ENCODE data around the gene PDLIM5. TPM values are rescaled to one million over a fixed set of nuclear protein-coding genes. Genes with fewer than 3 reads are reported as not detected.

Gene PDLIM5
- total RNA-seq, 1 donor from 2014 or later = 24.2 TPM

DNA sequence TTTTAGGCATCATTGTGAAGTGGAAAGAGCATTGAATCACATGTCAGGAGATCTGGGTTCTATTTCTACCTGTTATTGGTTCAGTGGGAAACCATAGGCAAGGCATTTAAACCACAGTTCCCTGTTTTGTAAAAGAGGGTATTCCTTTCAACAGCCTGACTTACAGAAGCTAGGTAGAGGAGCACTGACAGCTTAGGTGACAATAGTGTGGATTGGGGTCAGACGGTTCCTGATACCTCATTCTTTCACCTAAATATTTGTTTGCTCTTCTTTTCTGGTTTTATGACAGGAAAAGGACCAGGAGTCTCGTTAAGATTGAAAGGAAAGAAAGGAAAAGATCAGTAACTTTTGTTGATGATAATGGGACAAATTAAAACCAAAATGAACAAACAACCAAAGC lies 15.9 kb upstream of the PDLIM5 start:
- Mint-ChIP-seq H3K36me3 (ENCODE audit: low read depth) (no peaks in the 10 kb centered on the region), H3K9me3 (no peaks in the 10 kb centered on the region), H3K27ac (no peak overlapping the region), H3K27me3 (ENCODE audit: low read depth) (peaks cover 10% of the 10 kb centered on the region), H3K4me3 (ENCODE audit: low read depth) (no peak overlapping the region), H3K4me1 (ENCODE audit: low read depth) (peaks cover 4% of the 10 kb centered on the region)
- intact Hi-C loops (cut with micrococcal nuclease) = no loop called here
- no peak for DNase-seq (ENCODE audit: low spot score)

DNA sequence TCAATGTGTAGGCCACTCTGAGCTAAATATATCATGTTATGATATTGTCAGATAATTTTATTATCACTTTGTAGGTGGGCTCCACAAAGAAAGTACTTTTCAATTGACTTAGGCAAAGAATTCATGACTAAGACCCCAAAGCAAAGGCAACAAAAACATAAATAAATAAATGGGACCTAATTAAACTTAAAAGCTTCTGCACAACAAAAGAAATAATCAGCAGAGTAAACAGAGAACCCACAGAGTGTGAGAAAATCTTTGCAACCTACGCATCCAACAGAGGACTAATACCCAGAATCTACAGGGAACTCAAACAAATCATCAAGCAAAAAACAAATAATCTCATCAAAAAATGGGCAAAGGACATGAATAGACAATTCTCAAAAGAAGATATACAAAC lies 15.2 kb upstream of the PDLIM5 start:
- no peak for DNase-seq (ENCODE audit: low spot score)
- Mint-ChIP-seq H3K4me3 (ENCODE audit: low read depth) (no peak overlapping the region), H3K4me1 (ENCODE audit: low read depth) (peaks cover 4% of the 10 kb centered on the region), H3K27ac (no peak overlapping the region), H3K36me3 (ENCODE audit: low read depth) (no peaks in the 10 kb centered on the region), H3K9me3 (no peaks in the 10 kb centered on the region), H3K27me3 (ENCODE audit: low read depth) (peaks cover 10% of the 10 kb centered on the region)
- intact Hi-C loops (cut with micrococcal nuclease) = no loop called here

DNA sequence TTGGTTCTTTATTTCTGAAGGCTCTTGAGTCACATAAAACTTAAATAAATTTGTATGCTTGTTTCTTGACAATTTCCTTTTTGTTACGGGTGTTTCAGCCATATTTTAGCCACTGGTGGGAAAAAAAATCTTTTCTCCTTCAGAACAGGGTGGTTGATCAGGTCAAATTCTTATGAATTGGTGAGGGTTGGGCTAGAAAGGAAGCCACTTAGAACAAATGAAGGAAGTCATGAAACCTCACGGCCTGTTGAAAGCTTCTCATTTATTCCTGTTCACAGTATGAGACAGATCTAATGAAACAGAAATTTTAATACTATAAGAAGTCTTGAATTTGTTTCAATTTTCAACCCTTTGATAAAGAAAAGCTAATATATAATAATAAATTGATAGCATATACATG lies 12.1 kb upstream of the PDLIM5 start:
- Mint-ChIP-seq H3K9me3 (no peaks in the 10 kb centered on the region), H3K36me3 (ENCODE audit: low read depth) (no peaks in the 10 kb centered on the region), H3K27me3 (ENCODE audit: low read depth) (peaks cover 5% of the 10 kb centered on the region), H3K27ac (no peak overlapping the region), H3K4me1 (ENCODE audit: low read depth) (peaks cover 4% of the 10 kb centered on the region), H3K4me3 (ENCODE audit: low read depth) (no peak overlapping the region)
- no peak for DNase-seq (ENCODE audit: low spot score)
- intact Hi-C loops (cut with micrococcal nuclease) = no loop called here

DNA sequence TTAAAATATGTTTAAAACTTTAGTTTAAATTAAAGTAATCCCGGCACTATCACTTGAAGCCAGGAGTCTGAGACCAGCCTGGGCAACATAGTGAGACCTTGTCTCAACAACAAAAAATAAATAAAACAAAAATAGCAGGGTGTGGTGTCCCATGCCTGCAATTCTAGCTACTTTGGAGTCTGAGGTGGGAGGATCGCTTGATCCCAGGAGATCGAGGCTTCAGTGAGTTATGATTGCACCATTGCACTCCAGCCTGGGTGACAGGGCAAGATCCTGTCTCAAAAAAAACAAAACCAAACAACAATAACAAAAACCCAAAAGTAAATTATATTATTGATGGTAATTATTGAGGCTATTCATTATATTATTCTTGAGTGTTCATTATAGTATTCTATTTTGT lies 9.9 kb upstream of the PDLIM5 start:
- no peak overlapping the region for H3K4me3 Mint-ChIP-seq (ENCODE audit: low read depth)
- H3K27ac Mint-ChIP-seq = no peak overlapping the region
- no peak for DNase-seq (ENCODE audit: low spot score)
- H3K9me3 Mint-ChIP-seq = no peaks in the 10 kb centered on the region
- H3K4me1 Mint-ChIP-seq (ENCODE audit: low read depth) = peaks cover 4% of the 10 kb centered on the region
- H3K36me3 Mint-ChIP-seq (ENCODE audit: low read depth) = no peaks in the 10 kb centered on the region
- intact Hi-C loops (cut with micrococcal nuclease) = no loop called here
- H3K27me3 Mint-ChIP-seq (ENCODE audit: low read depth) = peaks cover 18% of the 10 kb centered on the region

DNA sequence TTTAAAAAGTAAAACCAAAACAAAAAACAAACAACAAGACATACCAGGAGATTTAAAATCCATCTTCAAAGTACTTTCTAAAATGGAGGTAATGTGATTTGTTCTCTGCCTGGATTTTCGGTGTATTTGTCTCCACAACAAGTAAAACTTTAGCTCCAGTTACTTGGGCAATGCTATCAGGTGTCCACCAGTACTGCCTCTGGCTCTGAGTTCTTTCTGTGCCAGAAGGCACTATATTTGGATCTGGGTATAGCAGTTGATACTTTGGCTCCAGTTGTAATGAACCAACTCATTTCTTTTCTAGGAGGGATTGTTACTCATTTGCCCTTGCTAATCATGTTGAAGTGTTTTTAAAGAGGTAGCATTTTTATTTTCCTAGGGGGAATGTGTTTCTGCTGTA lies 9.5 kb upstream of the PDLIM5 start:
- Mint-ChIP-seq H3K4me3 (ENCODE audit: low read depth) (no peak overlapping the region), H3K36me3 (ENCODE audit: low read depth) (no peaks in the 10 kb centered on the region), H3K4me1 (ENCODE audit: low read depth) (peaks cover 4% of the 10 kb centered on the region), H3K27ac (no peak overlapping the region), H3K9me3 (no peaks in the 10 kb centered on the region), H3K27me3 (ENCODE audit: low read depth) (peaks cover 21% of the 10 kb centered on the region)
- intact Hi-C loops (cut with micrococcal nuclease) = no loop called here
- no peak for DNase-seq (ENCODE audit: low spot score)

DNA sequence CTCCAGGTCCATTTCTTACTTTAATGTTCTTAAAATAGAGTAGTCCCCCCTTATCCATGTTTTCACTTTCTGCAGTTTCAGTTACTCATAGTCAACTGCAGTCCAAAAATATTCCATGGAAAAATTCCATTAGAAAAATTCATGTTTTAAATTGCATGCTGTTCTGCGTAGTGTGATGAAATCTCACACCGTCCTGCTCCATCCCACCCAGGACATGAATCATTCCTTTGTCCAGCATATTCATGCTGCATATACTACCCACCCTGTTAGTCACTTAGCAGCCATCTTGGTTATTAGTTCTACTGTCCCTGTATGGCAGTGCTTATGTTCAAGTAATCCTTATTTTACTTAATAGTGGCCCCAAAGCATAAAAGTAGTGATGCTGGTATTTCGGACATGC lies 5.4 kb upstream of the PDLIM5 start:
- peaks cover 5% of the 10 kb centered on the region for H3K4me1 Mint-ChIP-seq (ENCODE audit: low read depth)
- H3K9me3 Mint-ChIP-seq = no peaks in the 10 kb centered on the region
- H3K4me3 Mint-ChIP-seq (ENCODE audit: low read depth) = no peak overlapping the region
- H3K36me3 Mint-ChIP-seq (ENCODE audit: low read depth) = no peaks in the 10 kb centered on the region
- intact Hi-C loops (cut with micrococcal nuclease) = no loop called here
- H3K27ac Mint-ChIP-seq = no peak overlapping the region
- no peak for DNase-seq (ENCODE audit: low spot score)
- peaks cover 39% of the 10 kb centered on the region for H3K27me3 Mint-ChIP-seq (ENCODE audit: low read depth)

DNA sequence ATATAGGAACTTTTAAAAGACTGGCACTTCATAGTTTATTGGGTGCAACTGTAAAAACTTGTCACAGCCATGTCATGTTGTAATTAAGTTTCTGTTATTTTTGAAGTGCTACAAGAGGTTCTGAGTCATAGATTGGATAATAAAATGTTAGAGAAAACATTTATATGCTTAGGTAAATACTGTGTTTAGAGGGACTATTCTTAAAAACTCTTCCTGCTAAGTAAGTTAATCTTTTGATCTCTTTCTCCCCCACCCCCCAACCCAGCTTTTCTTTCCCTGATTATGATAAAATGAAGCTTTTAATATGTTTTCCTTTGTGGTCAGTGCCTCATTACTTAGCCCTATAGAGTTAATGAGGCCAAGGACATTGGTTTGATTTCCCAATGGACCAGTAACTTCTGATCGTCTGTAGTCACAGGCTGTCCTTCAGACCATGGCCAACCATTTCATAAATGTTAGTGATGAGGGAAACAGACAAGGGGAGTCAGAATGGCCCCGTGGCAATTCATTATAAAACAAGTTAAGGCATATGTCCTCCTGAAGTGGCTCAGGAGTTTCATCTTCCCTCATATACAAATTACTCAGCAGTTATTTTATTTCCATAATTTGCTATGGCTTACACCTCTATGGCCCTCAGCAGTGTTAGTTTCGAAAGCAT lies 3.9 kb upstream of the PDLIM5 start:
- Mint-ChIP-seq H3K36me3 (ENCODE audit: low read depth) (no peaks in the 10 kb centered on the region), H3K27me3 (ENCODE audit: low read depth) (peaks cover 41% of the 10 kb centered on the region), H3K27ac (no peak overlapping the region), H3K4me1 (ENCODE audit: low read depth) (peaks cover 9% of the 10 kb centered on the region), H3K4me3 (ENCODE audit: low read depth) (no peak overlapping the region), H3K9me3 (no peaks in the 10 kb centered on the region)
- intact Hi-C loops (cut with micrococcal nuclease) = no loop called here
- DNase-seq (ENCODE audit: low spot score) = no peak

DNA sequence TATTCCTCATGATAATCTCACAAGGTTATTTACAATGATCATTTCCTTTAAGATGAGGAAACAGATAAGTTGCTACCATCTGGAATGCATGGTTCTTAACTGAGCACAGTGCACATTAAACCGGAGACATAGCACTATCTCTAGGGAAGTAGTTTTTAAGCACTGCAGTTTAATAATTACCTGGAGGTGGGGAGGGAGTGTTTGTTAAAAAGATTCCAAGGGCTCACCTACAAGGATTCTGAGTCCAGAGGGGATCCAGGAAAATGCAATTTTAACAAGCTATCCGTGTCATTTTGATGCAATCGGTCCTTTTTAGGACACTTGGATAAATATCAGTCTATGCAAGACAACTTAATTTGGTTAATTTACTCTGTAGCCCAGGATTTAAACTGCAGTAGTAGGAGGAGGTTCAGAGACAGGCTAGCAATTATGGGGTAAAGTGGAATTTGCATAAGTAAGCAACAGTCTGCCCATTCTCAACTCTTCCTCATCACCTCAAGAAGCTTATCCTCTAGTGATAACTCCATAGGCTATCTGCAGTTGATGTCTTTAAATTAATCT lies 2.8 kb upstream of the PDLIM5 start:
- Mint-ChIP-seq H3K4me1 (ENCODE audit: low read depth) (peaks cover 17% of the 10 kb centered on the region), H3K9me3 (no peaks in the 10 kb centered on the region), H3K36me3 (ENCODE audit: low read depth) (no peaks in the 10 kb centered on the region), H3K27me3 (ENCODE audit: low read depth) (peaks cover 49% of the 10 kb centered on the region), H3K27ac (no peak overlapping the region), H3K4me3 (ENCODE audit: low read depth) (no peak overlapping the region)
- intact Hi-C loops (cut with micrococcal nuclease) = no loop called here
- no peak for DNase-seq (ENCODE audit: low spot score)

DNA sequence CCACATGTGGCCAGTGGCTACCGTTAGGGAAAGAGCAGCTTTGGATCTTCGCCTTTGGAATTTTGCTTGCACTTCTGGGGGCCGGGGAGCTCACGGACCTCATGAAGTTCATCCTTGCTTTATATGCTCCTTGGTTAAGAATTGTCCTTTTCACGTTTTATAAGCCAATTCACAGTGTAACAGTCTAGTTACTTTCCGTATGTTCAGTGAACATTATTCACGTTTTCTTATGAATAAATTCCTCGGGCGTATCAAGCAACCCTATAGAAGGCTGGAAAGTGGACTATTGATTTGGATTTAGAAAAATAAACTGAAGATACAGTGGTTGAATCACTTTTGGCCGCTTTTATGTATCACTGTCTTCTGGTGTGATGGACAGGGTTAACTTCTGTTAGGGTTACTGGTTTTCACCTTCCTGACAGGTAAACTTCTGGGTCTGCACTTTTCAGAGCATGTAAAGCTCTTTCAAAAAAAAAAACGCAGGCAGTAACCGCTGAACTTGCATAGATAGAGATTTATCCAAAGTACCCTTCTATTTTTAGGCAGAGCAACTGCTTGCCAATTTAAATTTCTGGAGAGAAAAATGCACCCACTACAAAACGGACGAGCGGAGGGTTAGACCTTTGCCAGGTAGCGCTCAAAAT lies 569 bp upstream of the PDLIM5 start:
- peak overlapping the region; percentile 10 for H3K27ac Mint-ChIP-seq
- H3K27me3 Mint-ChIP-seq (ENCODE audit: low read depth) = peaks cover 41% of the 10 kb centered on the region
- peaks cover 18% of the 10 kb centered on the region for H3K4me1 Mint-ChIP-seq (ENCODE audit: low read depth)
- H3K9me3 Mint-ChIP-seq = no peaks in the 10 kb centered on the region
- H3K4me3 Mint-ChIP-seq (ENCODE audit: low read depth) = peak overlapping the region; percentile 86
- intact Hi-C loops (cut with micrococcal nuclease) = loop anchor here (5.0 kb wide), 3 partner anchors 56 to 244 kb away; partner anchors contain the start of gene SMARCAD1
- no peak for DNase-seq (ENCODE audit: low spot score)
- H3K36me3 Mint-ChIP-seq (ENCODE audit: low read depth) = peaks cover 9% of the 10 kb centered on the region

DNA sequence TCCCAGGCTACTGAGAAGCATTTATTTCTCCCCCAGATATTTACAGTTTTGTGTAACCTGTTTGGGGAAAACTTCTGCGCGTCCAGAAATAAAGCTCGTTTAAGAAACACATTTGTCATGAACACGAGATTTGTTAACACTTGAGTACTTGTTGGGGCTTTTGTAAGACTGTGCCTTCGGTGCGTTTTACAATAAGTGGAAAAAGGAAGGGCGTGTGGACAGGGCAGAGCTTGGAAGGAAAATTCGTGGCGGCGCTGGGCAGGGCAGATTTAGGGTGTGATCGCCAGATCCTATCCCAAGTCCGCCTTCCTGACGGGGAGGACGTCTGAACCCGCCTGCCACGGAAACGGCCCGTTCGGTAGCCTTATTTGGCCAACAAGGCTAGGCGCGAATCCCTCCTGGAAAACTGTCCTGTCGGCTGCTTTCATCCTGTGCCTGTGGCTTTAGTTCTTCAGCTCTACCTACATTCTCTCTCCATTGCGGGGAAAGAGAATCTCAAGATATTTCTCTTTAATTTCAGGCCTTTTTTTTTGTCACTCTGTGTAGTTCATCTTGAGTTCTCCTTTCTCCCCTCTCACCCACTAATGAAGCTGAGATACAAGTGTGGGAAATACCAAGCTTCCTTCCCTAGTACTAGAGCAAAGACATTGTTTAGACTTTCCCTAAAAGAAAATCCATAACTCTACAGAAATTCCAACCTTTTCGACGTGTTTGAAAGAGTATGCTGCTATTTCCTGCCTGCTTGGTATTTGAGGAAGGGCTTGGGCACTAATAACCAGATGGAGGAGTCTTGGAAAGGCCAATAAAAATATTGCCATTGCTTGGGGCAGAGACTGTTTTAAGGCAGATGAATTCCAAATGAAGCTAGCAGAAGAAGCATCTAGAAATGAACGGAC lies 982 bp downstream of the PDLIM5 start:
- Mint-ChIP-seq H3K4me1 (ENCODE audit: low read depth) (peaks cover 18% of the 10 kb centered on the region), H3K4me3 (ENCODE audit: low read depth) (peak overlapping the region; percentile 86), H3K36me3 (ENCODE audit: low read depth) (peaks cover 10% of the 10 kb centered on the region), H3K9me3 (no peaks in the 10 kb centered on the region), H3K27ac (peak overlapping the region; percentile 53), H3K27me3 (ENCODE audit: low read depth) (peaks cover 27% of the 10 kb centered on the region)
- peak; percentile 9 for DNase-seq (ENCODE audit: low spot score)
- intact Hi-C loops (cut with micrococcal nuclease) = loop anchor here (5.0 kb wide), 3 partner anchors 55 to 245 kb away; partner anchors contain the start of gene SMARCAD1

DNA sequence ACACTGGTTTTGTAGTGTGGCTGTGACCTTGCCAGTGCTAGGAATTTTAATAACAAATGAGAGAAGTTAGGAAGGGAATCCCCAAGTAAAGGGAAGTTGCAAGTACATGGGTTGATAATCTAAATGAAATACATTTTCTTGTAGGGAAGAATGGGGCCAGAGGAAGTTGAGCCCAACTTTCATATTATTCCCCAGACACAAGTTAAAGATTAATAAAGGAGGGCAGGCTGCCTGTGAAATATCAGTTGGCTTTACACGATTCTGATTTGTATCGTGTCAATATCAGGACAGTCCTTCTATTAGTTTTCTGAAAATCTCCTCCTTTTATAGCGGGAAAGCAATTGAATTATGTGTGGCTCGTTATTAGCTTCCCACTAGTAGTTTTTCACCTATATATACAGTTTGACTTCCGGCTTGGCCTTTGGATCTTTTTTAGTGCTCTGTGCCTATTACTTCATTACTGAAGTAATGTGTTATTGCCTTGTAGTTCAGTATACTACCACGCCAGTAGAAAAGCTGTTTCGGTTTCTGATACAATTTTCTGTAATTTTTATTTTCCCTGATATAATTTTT lies 1.7 kb downstream of the PDLIM5 start:
- H3K27me3 Mint-ChIP-seq (ENCODE audit: low read depth) = peaks cover 20% of the 10 kb centered on the region
- H3K4me1 Mint-ChIP-seq (ENCODE audit: low read depth) = peaks cover 21% of the 10 kb centered on the region
- H3K27ac Mint-ChIP-seq = no peak overlapping the region
- no peak for DNase-seq (ENCODE audit: low spot score)
- peak overlapping the region; percentile 86 for H3K4me3 Mint-ChIP-seq (ENCODE audit: low read depth)
- H3K9me3 Mint-ChIP-seq = no peaks in the 10 kb centered on the region
- peaks cover 10% of the 10 kb centered on the region for H3K36me3 Mint-ChIP-seq (ENCODE audit: low read depth)
- intact Hi-C loops (cut with micrococcal nuclease) = loop anchor here (5.0 kb wide), 3 partner anchors 54 to 246 kb away; partner anchors contain the start of gene SMARCAD1

DNA sequence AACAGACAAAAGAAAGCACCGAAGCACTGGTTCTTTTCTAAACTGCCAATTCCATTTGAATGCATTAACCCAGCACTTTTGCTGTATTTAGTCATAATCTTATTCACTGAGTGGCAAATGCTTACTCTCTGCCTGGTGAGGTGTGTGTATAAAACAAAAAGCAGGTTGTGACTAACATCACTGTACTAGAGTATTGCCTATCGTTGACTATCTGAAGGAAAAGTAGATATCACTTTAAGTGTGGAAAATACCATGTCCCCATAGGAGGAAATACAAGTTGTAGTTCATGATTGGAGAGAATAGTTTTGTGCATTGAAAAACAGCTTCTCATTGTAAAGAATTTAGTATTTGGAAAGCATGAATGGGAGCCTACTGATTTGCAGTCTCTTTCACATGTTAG lies 2.7 kb downstream of the PDLIM5 start:
- Mint-ChIP-seq H3K9me3 (no peaks in the 10 kb centered on the region), H3K36me3 (ENCODE audit: low read depth) (peaks cover 10% of the 10 kb centered on the region), H3K27me3 (ENCODE audit: low read depth) (peaks cover 12% of the 10 kb centered on the region), H3K4me3 (ENCODE audit: low read depth) (no peak overlapping the region), H3K27ac (no peak overlapping the region), H3K4me1 (ENCODE audit: low read depth) (peaks cover 24% of the 10 kb centered on the region)
- intact Hi-C loops (cut with micrococcal nuclease) = loop anchor here (5.0 kb wide), 3 partner anchors 53 to 247 kb away; partner anchors contain the start of gene SMARCAD1
- no peak for DNase-seq (ENCODE audit: low spot score)
